ENCODE data around the gene FKBP1A.

Gene FKBP1A

DNA sequence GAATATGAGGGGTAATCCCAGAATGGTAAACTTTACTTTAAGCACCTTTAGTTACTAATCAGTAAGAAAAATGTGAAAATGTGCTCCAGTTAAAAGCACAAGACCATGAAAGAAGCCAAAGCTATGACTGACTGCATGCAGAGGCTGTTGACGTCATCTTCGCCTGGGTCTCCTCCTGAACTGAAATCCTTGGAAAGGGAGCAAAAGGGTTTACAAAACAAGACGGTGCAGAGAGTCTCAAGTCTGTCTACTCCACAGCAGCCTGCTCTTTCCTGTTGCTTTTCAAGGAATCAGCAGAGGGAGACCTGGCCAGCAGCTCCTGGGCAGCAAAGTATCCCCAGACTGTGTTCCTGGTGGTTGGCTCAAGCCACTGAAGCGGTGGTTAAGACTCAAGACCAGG lies 10.2 kb downstream of the FKBP1A start:
- no peaks in the 10 kb centered on the region for H3K9me3 Mint-ChIP-seq
- H3K36me3 Mint-ChIP-seq (ENCODE audit: low read depth) = peaks cover 70% of the 10 kb centered on the region
- no peak overlapping the region for H3K4me3 Mint-ChIP-seq
- H3K27me3 Mint-ChIP-seq = no peaks in the 10 kb centered on the region
- no peak overlapping the region for H3K27ac Mint-ChIP-seq
- peaks cover 98% of the 10 kb centered on the region for H3K4me1 Mint-ChIP-seq (ENCODE audit: low read depth)

DNA sequence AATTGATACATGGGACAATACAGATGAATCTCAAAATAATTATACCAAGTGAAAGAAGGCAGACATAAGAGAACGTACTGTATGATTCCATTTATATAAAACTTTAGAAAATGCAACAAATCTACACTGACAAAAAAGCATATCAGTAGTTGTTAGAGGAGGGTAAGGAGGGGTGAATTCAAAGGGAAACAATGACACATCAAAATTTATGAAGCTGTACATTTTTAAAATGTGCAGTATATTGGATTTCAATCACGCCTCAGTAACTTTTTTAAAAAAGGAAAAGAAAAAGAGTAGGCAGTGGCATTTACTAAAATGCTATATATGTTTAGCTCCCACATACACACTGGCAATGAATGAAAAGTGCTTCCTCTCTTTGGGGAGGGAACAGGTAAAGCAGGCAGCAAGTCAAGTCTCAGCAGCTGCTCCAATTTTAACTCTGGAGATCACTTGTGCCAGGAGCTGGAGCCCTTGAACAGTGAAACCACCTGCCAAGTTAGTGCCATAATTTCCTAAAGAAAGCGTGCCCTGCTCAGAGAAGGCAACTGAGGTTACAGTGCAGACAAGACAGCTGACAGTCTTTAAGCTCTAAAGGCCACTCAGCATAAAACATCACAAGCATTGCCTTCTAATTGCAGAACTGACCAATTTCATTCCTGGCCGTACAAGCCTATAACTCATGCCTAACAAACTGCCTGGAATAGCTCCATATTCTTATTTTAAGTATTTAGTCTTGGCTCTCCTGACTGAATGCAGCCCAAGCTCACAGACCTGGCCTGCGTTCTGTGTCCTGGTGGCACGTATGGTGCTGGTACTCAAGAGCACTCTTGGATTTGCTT lies 10.9 kb downstream of the FKBP1A start:
- no peaks in the 10 kb centered on the region for H3K9me3 Mint-ChIP-seq
- H3K4me3 Mint-ChIP-seq = no peak overlapping the region
- H3K4me1 Mint-ChIP-seq (ENCODE audit: low read depth) = peaks cover 98% of the 10 kb centered on the region
- no peak overlapping the region for H3K27ac Mint-ChIP-seq
- H3K36me3 Mint-ChIP-seq (ENCODE audit: low read depth) = peaks cover 72% of the 10 kb centered on the region
- no peaks in the 10 kb centered on the region for H3K27me3 Mint-ChIP-seq

DNA sequence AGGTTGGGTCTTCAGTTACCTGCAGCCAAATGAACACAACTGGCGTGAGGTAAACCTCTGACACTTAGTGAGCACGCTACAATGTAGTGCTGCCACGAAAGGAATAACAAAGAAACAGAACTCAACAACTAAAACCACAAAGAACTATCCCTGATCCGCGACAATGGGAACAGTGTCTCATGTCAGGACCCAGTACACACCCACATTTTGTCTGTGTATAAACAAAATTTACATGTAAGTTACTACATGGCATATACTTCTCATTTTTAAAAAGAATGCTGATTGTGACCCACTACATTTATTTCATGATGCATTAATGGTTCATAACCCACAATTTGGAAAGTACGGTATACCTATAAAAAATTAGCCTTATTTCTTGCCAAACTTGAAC lies 14.1 kb downstream of the FKBP1A start:
- H3K9me3 Mint-ChIP-seq = no peaks in the 10 kb centered on the region
- no peaks in the 10 kb centered on the region for H3K27me3 Mint-ChIP-seq
- peaks cover 92% of the 10 kb centered on the region for H3K4me1 Mint-ChIP-seq (ENCODE audit: low read depth)
- H3K4me3 Mint-ChIP-seq = peak overlapping the region; percentile 30
- peaks cover 67% of the 10 kb centered on the region for H3K36me3 Mint-ChIP-seq (ENCODE audit: low read depth)
- peak overlapping the region; percentile 80 for H3K27ac Mint-ChIP-seq

DNA sequence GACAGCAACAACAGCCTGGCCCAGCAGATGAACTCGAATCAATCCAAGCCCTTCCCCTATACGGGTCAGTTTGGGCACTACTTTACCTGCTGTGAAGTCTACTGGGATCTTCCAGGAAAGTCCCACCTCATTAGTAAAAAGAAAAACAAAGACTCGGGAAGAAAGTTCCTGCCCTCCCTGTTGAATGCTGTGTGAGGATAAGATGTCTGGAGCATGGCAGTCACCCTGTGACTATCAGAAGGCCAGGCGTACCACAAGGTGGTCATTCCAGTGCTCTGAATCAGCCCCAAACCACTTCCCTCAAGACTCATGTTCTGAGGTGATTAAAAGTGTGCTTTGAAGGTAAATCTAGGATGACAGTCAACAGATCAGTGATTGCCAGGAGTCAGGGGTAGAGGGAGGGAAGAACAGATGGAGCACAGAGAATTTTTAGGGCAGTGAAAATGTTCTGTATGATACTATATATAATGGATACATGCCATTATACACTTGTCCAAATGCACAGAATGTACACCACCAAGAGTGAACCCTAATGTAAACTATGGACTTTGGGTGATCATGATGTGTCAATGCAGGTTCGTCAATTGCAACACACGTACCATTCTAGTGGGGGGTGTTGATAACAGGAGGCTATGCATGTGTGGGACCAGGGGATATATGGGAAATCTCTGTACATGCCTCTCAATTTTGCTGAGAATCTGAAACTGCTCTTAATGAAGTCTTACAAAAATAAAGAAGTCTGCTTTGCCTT lies 14.7 kb downstream of the FKBP1A start:
- peaks cover 86% of the 10 kb centered on the region for H3K4me1 Mint-ChIP-seq (ENCODE audit: low read depth)
- H3K27ac Mint-ChIP-seq = peak overlapping the region; percentile 80
- peak overlapping the region; percentile 24 for H3K4me3 Mint-ChIP-seq
- peaks cover 68% of the 10 kb centered on the region for H3K36me3 Mint-ChIP-seq (ENCODE audit: low read depth)
- H3K9me3 Mint-ChIP-seq = no peaks in the 10 kb centered on the region
- no peaks in the 10 kb centered on the region for H3K27me3 Mint-ChIP-seq

DNA sequence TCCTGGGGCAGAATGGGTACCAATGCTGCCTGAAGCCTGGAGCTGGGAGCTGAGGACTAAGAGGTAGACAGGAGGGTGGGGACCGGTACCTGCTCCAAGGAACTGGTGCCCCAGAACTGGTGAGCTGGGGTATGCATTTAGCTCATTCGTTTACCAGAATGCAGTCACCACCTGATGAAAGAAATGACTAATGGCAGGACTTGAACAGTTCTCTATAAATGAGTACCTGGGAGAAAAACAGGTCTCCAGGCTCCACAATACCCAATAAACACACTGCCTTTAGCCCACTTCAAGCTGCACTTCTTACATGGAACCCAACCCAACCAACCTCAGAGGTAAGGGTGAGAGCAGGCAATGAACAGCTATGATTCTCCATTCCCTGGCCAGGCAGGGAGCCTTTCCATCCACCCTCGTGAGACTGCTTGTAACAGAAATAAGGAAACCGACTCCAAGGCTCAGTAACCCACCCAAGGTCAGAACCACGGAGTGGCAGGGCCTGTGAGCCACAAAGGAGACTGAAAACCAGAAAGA lies 15.4 kb downstream of the FKBP1A start:
- Mint-ChIP-seq H3K4me1 (ENCODE audit: low read depth) (peaks cover 79% of the 10 kb centered on the region), H3K27me3 (no peaks in the 10 kb centered on the region), H3K27ac (peak overlapping the region; percentile 80), H3K9me3 (no peaks in the 10 kb centered on the region), H3K4me3 (peak overlapping the region; percentile 35), H3K36me3 (ENCODE audit: low read depth) (peaks cover 69% of the 10 kb centered on the region)

DNA sequence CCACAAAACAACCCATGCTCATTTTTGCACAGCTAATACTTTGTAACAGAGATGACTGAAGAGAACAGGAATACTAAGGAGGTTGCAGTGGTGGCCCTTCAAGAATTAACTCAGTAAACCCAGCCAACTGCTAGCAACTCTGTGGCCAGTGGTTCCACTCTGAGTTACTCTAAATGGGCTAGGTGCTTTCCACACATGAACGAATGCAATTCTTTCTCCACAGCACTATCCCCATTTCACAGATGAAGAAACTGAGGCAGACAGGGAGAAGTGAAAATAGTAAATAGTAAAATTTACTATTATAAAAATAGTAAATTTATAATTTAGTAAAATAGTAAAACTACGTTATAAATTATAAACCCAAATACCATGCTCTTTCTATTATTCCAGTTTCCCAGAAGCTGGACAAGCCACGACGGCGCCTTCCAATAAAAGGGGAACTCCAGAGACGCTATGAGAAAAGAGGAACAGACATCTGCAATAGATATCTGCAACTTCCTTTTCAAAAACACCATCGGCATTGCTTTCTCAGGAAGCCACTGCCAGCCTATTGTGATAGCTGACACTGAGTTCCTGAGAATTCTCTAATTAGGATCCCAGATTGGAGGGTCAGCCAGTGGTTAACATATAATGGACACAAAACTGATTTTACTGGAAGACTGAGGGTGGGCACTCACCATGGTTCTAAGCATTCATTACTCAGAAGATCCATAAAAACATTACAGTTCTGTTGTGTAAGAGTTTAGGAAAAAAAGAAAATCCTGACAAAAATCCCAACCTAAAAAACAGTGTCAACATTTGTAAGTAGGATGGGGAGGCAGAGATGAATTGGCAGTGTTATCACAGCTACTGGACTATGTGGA lies 16.2 kb downstream of the FKBP1A start:
- Mint-ChIP-seq H3K9me3 (no peaks in the 10 kb centered on the region), H3K27ac (peak overlapping the region; percentile 77), H3K4me3 (no peak overlapping the region), H3K36me3 (ENCODE audit: low read depth) (peaks cover 72% of the 10 kb centered on the region), H3K27me3 (no peaks in the 10 kb centered on the region), H3K4me1 (ENCODE audit: low read depth) (peaks cover 77% of the 10 kb centered on the region)

DNA sequence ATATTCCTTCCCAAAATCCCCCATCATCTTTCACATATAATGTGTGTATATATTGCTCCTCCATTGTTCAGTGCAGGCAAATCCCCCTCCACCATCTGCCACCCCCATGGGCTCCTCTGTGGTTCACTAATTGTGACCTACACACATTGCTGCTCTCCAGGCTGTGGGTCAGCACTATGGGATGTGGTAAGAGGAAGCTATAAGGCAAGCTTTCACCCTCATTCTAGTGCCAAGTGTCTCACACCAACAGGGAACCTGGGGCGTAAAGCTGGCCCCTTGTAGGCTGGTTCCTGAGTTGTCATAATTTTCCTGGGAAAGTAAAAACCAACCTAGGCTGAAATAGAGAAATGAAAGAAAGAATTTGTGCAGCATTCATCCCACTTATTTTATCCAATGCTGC lies 16.8 kb downstream of the FKBP1A start:
- no peak overlapping the region for H3K4me3 Mint-ChIP-seq
- no peaks in the 10 kb centered on the region for H3K27me3 Mint-ChIP-seq
- H3K27ac Mint-ChIP-seq = peak overlapping the region; percentile 64
- peaks cover 71% of the 10 kb centered on the region for H3K36me3 Mint-ChIP-seq (ENCODE audit: low read depth)
- H3K9me3 Mint-ChIP-seq = no peaks in the 10 kb centered on the region
- H3K4me1 Mint-ChIP-seq (ENCODE audit: low read depth) = peaks cover 75% of the 10 kb centered on the region

DNA sequence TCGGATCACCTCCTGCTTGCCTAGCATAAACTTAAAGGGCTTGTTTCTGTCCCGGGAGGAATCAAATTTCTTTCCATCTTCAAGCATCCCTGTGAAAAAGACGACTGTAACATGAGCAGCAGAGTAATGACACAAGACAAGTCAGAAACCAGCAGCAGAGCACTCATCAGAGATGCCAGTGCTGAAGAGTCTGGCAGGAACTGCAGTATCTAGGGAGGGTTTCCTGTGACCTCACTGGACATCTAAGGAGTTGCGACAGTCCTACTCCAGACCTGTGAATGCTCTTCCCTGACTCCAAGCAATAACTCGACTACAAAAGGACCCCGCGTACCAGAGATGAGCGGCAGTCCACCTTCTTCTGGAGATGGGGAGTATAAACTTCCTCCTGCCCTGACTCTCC lies 17.3 kb downstream of the FKBP1A start:
- Mint-ChIP-seq H3K27ac (peak overlapping the region; percentile 64), H3K9me3 (no peaks in the 10 kb centered on the region), H3K36me3 (ENCODE audit: low read depth) (peaks cover 66% of the 10 kb centered on the region), H3K27me3 (no peaks in the 10 kb centered on the region), H3K4me1 (ENCODE audit: low read depth) (peaks cover 70% of the 10 kb centered on the region), H3K4me3 (no peak overlapping the region)

DNA sequence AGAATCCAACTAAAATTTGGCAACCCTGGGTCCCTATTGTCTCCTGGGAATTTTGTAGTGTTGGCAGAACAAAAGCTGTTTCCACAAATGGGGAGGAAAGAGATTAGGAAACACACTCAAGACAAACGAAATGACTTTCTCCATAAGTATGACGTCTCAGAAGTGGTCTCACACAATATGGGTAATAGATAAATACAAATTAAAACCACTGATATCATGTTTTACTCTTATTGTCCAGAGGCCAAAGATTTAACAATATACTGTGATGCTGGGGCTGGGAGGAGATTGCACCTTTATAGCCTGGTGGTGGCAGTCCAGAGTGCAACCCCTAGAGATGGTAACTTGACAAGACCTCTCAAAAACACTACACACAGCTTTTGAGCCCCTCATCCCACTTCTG lies 18.6 kb downstream of the FKBP1A start:
- H3K4me1 Mint-ChIP-seq (ENCODE audit: low read depth) = peaks cover 58% of the 10 kb centered on the region
- H3K27ac Mint-ChIP-seq = no peak overlapping the region
- H3K4me3 Mint-ChIP-seq = no peak overlapping the region
- no peaks in the 10 kb centered on the region for H3K27me3 Mint-ChIP-seq
- H3K9me3 Mint-ChIP-seq = no peaks in the 10 kb centered on the region
- peaks cover 70% of the 10 kb centered on the region for H3K36me3 Mint-ChIP-seq (ENCODE audit: low read depth)

DNA sequence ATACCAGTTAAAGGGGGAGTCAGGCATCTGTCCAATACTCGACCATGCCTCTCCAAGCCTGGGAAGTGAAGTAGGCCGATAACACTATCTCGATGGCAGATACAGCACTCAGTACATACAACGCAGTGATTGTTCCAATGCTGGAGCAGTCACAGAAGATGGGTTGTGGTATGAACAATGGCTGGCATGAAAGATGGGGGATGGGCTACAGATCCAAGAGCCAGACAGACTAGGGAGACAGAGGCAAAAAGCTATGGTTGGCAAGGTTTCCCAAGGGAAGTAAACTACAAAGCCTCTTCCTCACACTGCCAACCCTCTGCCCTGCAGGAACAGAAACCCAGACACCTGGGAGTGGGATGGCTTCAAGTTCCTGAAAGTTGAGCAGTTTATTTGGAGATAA lies 19.2 kb downstream of the FKBP1A start:
- peaks cover 57% of the 10 kb centered on the region for H3K4me1 Mint-ChIP-seq (ENCODE audit: low read depth)
- H3K9me3 Mint-ChIP-seq = no peaks in the 10 kb centered on the region
- peaks cover 70% of the 10 kb centered on the region for H3K36me3 Mint-ChIP-seq (ENCODE audit: low read depth)
- H3K27me3 Mint-ChIP-seq = no peaks in the 10 kb centered on the region
- H3K27ac Mint-ChIP-seq = no peak overlapping the region
- H3K4me3 Mint-ChIP-seq = no peak overlapping the region

DNA sequence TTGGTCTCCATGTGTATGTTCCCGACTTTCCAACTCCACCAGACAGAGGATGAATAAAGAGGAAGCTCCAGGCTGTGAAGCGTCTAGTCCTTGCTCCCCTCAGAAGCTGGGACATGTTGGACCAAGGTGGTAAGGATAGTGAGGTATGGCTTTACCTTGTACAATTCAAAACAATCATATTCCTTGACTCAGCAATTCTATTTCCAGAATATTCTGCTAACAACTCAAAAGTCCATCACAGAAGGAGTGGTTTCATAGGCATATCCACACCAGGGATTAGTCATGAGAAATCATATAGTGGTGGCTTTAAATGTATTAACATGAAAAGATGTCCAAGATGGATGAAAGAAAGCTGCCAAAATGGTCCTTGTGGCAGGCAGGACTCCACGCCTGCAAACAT lies 19.8 kb downstream of the FKBP1A start:
- H3K9me3 Mint-ChIP-seq = no peaks in the 10 kb centered on the region
- peaks cover 51% of the 10 kb centered on the region for H3K4me1 Mint-ChIP-seq (ENCODE audit: low read depth)
- H3K36me3 Mint-ChIP-seq (ENCODE audit: low read depth) = peaks cover 70% of the 10 kb centered on the region
- no peak overlapping the region for H3K4me3 Mint-ChIP-seq
- no peaks in the 10 kb centered on the region for H3K27me3 Mint-ChIP-seq
- H3K27ac Mint-ChIP-seq = no peak overlapping the region

DNA sequence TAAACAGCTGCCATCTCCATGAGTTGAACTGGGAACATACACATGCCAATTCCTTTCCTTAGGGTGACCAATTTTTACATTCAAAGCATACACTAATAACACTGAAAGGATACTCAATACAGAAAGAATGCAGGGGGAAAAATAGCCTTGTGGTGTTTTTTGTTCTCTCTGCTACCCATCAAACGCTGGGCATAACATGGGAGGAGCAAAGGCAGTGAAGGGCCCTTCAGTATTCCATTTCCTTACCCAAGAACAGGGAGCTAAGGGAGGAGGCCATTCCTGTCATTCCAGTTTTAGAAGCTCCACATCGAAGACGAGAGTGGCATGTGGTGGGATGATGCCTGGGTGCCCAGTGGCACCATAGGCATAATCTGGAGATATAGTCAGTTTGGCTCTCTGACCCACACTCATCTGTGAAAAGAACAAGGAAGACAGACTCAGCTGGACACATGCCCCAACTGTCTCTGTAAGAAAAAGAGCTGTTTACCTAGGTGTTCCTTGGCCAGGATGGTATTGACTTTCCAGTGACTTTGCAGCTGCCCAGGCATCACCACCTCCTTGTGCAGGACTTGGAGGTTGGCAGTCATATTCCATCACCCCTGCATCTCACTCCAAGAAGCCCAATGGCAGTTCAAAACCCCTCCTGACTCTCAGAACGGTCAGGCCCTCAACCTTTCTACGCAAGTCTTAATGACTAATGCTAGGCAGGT lies 20.9 kb downstream of the FKBP1A start:
- H3K4me3 Mint-ChIP-seq = no peak overlapping the region
- peak overlapping the region; percentile 70 for H3K27ac Mint-ChIP-seq

DNA sequence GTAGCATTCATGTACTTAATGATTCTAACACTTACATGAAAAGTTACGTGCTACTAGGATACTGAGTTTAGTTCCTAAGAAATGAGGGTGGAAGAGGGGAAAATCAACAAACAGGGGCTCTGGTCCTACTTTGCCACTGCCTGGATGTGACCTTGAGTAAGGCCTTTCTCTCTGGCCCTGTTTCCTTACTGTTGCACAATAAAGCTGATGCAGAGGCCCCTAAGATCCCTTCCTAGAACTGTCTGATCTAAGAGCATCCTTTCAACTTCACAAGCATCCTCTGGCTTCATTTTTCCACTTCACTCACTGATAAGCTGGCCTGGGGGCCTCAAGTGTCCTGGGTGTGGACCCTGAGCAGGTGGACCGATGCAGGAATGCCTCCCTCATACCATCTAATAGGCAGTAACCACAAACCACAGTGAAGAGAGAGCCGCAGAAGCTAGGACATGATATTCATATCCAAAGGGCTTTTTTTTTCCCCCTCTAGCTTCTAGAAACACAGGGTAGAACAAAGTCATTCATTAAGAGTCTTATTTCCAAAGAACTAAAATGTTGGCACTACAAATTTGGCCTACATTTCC lies 21.6 kb downstream of the FKBP1A start:
- no peaks in the 10 kb centered on the region for H3K9me3 Mint-ChIP-seq
- peaks cover 43% of the 10 kb centered on the region for H3K4me1 Mint-ChIP-seq (ENCODE audit: low read depth)
- peak overlapping the region; percentile 71 for H3K27ac Mint-ChIP-seq
- H3K36me3 Mint-ChIP-seq (ENCODE audit: low read depth) = peaks cover 77% of the 10 kb centered on the region
- no peak overlapping the region for H3K4me3 Mint-ChIP-seq
- no peaks in the 10 kb centered on the region for H3K27me3 Mint-ChIP-seq

More for the DNA sequence above, 20.9 kb downstream of the FKBP1A start:
- Mint-ChIP-seq H3K27me3 (no peaks in the 10 kb centered on the region), H3K9me3 (no peaks in the 10 kb centered on the region), H3K4me1 (ENCODE audit: low read depth) (peaks cover 45% of the 10 kb centered on the region), H3K36me3 (ENCODE audit: low read depth) (peaks cover 75% of the 10 kb centered on the region)
